GM10248 (cell line): ENCODE results near the gene NEFH.

Experiments
- CTCF ChIA-PET: fragments of 300-600 bp; sonication (Branson Sonifier 250); formaldehyde crosslinking; extraction: SDS; loops from one replicate; lab custom pipeline; 2021; ENCODE audit warnings: antibody characterized with exemption; lab: Yijun Ruan, JAX
- POLR2A ChIA-PET: fragments of 350-650 bp; sonication (Branson Sonifier 250); formaldehyde crosslinking; extraction: SDS; loops from one replicate; lab custom pipeline; 2020; ENCODE audit warnings: antibody characterized with exemption; lab: Yijun Ruan, JAX
- DNase-seq: peaks from one replicate; pipeline ENCODE4 v3.0.0; 2012; ENCODE audit errors: extremely low spot score
- CTCF ChIP-seq: IDR thresholded peaks from 2 replicates; pipeline ENCODE4 v1.5.1; 2012; ENCODE audit warnings: mild to moderate bottlenecking, low read depth; ENCODE audit errors: extremely low read depth, missing control alignments, control extremely low read depth

NEFH gene

GRCh38 chr22:29442976-29443375 lies 37.0 kb upstream of the NEFH start:
- no peak for DNase-seq
- TF ChIP-seq CTCF: no peak
- ChIA-PET POLR2A (no interaction called here), CTCF (no interaction called here)

GRCh38 chr22:29443452-29443851 lies 36.6 kb upstream of the NEFH start:
- ChIA-PET CTCF (no interaction called here), POLR2A (no interaction called here)
- DNase-seq: no peak
- no peak for TF ChIP-seq CTCF

- no peak for DNase-seq
- CTCF ChIA-PET: no interaction called here
- no peak for TF ChIP-seq CTCF
- POLR2A ChIA-PET: no interaction called here
Observed at GRCh38 chr22:29443861-29444792, 35.9 kb upstream of the NEFH start.

DNA sequence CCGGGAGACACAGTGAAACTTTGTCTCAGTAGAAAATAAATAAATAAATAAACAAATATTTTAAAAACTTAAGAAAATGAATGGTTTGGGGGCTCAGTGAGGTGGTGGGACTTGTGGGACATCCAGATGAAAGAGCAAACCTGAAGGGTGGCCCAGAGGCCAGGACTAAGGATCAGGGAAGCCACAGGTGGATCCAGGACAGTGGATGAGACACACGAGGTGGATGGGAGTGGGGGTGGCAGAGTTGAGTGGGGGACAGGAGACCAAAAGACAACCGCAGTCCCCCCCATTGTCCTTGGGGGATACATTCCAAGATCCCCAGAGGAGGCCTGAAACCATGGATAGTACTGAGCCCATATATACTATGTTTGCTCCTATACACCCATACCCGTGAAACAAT lies 34.5 kb upstream of the NEFH start:
- no peak for DNase-seq
- no peak for TF ChIP-seq CTCF
- ChIA-PET CTCF (no interaction called here), POLR2A (no interaction called here)

DNA sequence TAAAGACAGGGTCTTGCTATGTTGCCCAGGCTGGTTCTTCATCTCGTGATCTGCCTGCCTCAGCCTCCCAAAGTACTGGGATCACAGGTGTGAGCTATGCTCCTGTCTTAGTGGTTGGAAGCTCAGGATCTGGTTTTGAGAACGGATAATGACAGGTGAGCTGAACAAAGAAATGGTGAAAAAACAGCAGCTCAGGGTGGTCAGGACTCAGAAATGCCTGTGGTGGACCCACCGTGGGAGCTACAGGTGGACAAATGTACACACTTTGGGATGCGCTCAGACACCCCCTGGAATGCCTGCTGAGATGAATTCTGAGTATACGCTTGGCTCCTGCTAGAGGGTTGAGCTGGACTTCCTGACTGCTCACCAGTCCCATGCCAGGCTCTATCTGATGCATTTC lies 32.1 kb upstream of the NEFH start:
- TF ChIP-seq CTCF: no peak
- POLR2A ChIA-PET: no interaction called here

GRCh38 chr22:29449296-29449875 lies 30.6 kb upstream of the NEFH start:
- POLR2A ChIA-PET: no interaction called here

More for the DNA sequence above, 32.1 kb upstream of the NEFH start:
- CTCF ChIA-PET: interaction anchor here (1.0 to 1.6 kb wide), 3 partner anchors 10 to 48 kb away, joined by 3 to 6 read pairs (median 3); no protein-coding TSS in a partner anchor
- DNase-seq: no peak

More at GRCh38 chr22:29449296-29449875, 30.6 kb upstream of the NEFH start:
- TF ChIP-seq CTCF: no peak
- DNase-seq: no peak
- CTCF ChIA-PET: no interaction called here
